LNCAP (cell line): Measurements from ENCODE around the gene PEMT.

Experiments
- TF ChIP-seq, protein P1 (sequence below): fragments of 450-650 bp; IDR thresholded peaks from 2 replicates; pipeline ENCODE4 v1.5.1; 2017; ENCODE audit warnings: mild to moderate bottlenecking

The PEMT gene

DNA sequence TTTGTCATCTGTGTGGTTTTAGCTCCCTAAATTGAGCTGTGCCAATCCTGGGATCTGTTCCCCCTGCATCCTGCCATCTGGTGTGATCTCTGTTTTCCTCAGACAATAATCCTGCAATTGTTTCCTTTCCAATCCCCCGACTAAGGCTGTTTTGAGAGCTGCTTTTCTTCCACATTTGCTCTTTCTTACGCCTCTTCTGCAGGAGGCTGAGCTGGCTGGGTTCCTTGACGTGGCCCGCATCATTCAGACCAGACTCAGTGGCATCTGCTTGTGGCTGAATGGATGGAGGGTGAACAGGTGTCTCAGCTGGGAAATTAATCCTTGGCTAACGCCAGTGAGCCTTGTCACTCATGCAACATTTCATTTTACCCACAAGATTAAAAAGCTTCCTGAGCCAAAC is 124.5 kb downstream of the PEMT start:
- TF ChIP-seq, protein P1, sequence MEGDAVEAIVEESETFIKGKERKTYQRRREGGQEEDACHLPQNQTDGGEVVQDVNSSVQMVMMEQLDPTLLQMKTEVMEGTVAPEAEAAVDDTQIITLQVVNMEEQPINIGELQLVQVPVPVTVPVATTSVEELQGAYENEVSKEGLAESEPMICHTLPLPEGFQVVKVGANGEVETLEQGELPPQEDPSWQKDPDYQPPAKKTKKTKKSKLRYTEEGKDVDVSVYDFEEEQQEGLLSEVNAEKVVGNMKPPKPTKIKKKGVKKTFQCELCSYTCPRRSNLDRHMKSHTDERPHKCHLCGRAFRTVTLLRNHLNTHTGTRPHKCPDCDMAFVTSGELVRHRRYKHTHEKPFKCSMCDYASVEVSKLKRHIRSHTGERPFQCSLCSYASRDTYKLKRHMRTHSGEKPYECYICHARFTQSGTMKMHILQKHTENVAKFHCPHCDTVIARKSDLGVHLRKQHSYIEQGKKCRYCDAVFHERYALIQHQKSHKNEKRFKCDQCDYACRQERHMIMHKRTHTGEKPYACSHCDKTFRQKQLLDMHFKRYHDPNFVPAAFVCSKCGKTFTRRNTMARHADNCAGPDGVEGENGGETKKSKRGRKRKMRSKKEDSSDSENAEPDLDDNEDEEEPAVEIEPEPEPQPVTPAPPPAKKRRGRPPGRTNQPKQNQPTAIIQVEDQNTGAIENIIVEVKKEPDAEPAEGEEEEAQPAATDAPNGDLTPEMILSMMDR, result no peak

DNA sequence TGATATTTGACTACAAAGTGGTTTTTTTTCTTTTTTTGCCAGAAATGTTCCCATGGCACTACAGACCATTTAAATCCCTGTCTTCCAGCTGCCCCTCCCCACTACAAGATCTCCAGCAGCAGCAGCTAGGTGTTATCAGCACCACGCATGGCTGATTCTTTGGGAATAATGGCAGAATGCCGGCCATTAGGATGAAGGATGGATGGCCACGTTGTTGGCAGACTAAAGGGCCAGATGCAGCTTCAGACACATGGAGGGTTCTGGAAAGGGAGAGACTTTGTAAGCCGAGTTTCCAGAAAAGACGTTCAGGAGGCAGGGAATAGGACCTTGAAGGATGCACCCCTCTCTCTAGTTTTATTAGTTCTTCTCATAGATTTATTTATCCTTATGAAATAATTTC is 125.0 kb downstream of the PEMT start:
- TF ChIP-seq, protein P1, result no peak

DNA sequence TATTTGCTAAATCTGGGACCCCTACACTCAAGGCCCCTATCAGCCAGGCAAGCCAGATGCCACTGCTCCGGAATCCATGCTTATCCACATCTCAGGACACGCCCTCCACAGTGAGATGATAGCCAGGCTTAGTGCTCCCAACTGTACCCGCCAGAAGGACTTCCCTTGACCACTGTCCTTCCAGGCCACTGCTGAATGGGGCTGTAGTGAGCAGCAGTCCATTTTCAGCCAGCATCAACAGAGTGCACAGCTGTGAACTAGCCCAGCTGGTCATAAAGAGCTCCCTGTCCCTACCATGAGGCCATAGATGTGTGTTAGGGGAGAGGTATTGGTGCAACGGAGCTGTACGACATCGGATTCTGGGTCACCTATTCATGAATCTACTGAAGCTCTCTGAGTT is 127.7 kb downstream of the PEMT start:
- TF ChIP-seq, protein P1, result no peak

DNA sequence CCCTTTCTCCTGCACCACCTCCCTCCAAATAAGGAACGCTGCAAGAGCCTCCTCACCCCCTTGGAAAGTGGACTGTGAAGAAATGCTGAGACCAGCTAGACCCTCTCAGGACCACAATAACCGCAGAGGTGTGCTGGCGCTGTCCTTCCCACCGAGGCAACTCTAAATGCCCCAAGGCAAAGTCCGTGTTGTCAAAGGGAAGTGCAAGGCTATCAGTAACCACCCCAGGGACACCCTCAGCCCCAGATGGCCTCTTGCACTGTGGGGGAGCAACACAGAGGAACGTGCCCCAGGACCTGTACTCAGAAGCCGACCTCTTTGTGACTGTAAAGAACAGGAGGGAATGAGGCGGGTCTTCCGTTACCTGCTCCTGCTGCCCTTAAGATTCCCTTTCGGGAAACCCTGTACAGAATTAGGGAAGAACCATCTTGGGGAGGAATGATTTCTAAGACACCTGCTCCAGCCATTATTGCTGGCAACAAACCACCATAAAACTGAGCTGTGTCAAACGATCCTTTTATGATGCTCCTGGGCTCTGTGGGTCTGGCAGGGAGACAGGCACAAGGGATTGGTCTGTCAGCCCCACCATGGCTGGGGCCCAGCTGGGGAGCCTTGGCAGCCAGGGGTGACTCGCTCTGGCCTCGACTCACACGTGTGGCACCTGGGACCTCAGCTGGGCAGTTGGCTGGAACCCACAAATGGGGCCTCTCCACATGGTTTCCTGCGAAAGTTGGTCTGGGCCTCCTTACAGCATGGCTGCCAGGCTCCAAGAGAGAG is 129.3 kb downstream of the PEMT start:
- TF ChIP-seq, protein P1, result no peak

DNA sequence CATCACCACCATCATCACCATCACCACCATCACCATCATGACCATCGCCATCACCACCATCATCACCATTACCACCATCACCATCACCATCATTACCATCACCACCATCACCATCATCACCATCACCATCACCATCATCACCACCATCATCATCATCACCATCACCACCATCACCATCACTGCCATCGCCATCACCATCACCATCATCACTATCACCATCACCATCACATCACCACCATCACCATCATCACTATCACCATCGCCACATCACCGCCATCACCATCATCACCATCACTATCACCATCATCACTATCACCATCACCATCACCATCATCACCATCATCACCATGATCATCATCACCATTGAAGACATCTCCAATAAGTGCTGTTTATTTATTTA is 131.5 kb downstream of the PEMT start:
- TF ChIP-seq, protein P1, result no peak

DNA sequence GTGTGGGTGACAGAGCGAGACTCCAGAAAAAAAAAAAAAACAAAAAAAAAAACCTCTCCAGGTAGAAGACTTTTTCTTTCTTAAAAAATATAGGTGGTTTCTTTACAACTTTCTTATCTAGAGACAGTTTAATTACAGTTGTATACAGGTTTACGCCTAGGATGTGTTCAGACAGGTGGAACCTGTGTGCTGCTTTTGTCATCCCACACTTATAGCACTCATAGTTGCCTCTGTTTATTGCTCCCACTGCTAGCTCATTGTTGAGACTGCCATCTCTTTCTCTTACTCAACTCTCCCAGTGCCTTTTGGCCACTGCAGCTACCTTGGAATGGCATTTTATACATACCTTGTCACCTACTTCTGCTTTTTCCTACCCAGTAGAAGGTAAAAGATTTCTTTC is 133.8 kb downstream of the PEMT start:
- TF ChIP-seq, protein P1, result no peak

DNA sequence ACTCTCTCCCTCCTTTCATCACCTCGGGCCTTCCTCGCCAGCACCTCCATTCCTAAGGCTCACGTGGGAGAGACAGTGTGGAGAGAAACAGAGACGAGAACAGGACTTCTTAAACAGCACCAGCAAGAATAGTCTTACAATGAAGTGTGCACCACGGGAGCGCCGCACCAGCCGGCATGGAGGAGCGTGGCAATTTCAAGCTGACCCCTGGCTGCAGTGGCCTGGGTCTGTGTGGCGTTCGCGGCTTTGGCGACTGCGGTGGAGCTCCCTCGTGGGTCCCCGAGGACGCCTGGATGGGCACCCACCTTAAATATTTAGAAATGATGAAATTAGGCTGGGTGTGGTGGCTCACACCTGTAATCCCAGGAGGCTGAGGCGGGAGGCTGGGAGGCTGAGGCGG is 135.3 kb downstream of the PEMT start:
- TF ChIP-seq, protein P1, result no peak
